ENCODE results near the gene FER.

GRCh38 chr5:108917596-108917995 lies 169.9 kb downstream of the FER start:
- TF ChIP-seq CTCF (IDR thresholded peaks at IDR 0.05) (no peak), POLR2AphosphoS5 (IDR thresholded peaks at IDR 0.05; ENCODE audit: low read depth, low read length) (no peak), TCF7L2 (IDR thresholded peaks at IDR 0.05; ENCODE audit: low read depth, low read length) (no peak), REST (IDR thresholded peaks at IDR 0.05; ENCODE audit: insufficient read depth in 1 of 2, low read depth in 2 of 2, low read length in 1 of 2) (no peak), SIN3A (IDR thresholded peaks at IDR 0.05; ENCODE audit: borderline replicate concordance, insufficient read depth, low read depth, low read length) (no peak)

All from Panc1 (cell line).